HepG2 (cell line): ENCODE measurements around the gene IFT22. TPM values are rescaled to one million over a fixed set of nuclear protein-coding genes. Genes with fewer than 3 reads are reported as not detected.

ENCODE experiments used
- ARID2 ChIP-seq: sonication (generic); formaldehyde crosslinking; IDR thresholded peaks from 2 replicates; pipeline ENCODE4 v1.8.1; 2022; ENCODE audit warnings: mild to moderate bottlenecking, missing genetic modification reagents, borderline replicate concordance
- EP300 ChIP-seq, 3 experiments: sonication (generic) in 1 of 3; formaldehyde crosslinking in 1 of 3; IDR thresholded peaks; 2 replicates each; pipeline versions ENCODE4 v1.5.1 to v1.6.1; 2011 to 2020; ENCODE audit warnings: low read depth in 2 of 3, low read length in 2 of 3, borderline replicate concordance in 1 of 3, improper control_type of control experiment in 1 of 3, mild to moderate bottlenecking in 1 of 3, missing genetic modification reagents in 1 of 3, moderate library complexity in 1 of 3
- HNF4G ChIP-seq, 2 experiments: sonication (generic) in 1 of 2; formaldehyde crosslinking in 1 of 2; IDR thresholded peaks; 2 replicates each; pipeline versions ENCODE4 v1.4.0 to v1.6.1; 2011 to 2020; ENCODE audit warnings: borderline replicate concordance in 2 of 2, low read depth in 2 of 2, mild to moderate bottlenecking in 2 of 2, low read length in 1 of 2, missing genetic modification reagents in 1 of 2, moderate library complexity in 1 of 2
- HNRNPL ChIP-seq: fragments of 200-400 bp; formaldehyde crosslinking; IDR thresholded peaks from 2 replicates; pipeline ENCODE4 v1.6.1; 2017; ENCODE audit warnings: mild to moderate bottlenecking, low read depth, low read length
- MEIS2 ChIP-seq: sonication (generic); formaldehyde crosslinking; IDR thresholded peaks from 2 replicates; pipeline ENCODE4 v1.9.0; 2021; ENCODE audit warnings: mild to moderate bottlenecking, missing genetic modification reagents
- NFKB2 ChIP-seq: sonication (generic); formaldehyde crosslinking; IDR thresholded peaks from 2 replicates; pipeline ENCODE4 v1.4.0; 2020; ENCODE audit warnings: missing genetic modification reagents, borderline replicate concordance
- PHF8 ChIP-seq: sonication (generic); formaldehyde crosslinking; IDR thresholded peaks from 2 replicates; pipeline ENCODE4 v1.5.0; 2020; ENCODE audit warnings: missing genetic modification reagents
- POLR2AphosphoS2 ChIP-seq: IDR thresholded peaks from 2 replicates; pipeline ENCODE4 v1.6.1; 2011; ENCODE audit warnings: low read depth, low read length, improper control_type of control experiment
- ZFP1 ChIP-seq: IDR thresholded peaks from 2 replicates; pipeline ENCODE4 v1.6.1; 2016
- ZNF224 ChIP-seq: sonication (generic); formaldehyde crosslinking; IDR thresholded peaks from 2 replicates; pipeline ENCODE4 v1.5.0; 2020; ENCODE audit warnings: mild to moderate bottlenecking, missing genetic modification reagents
- ZNF557 ChIP-seq: sonication (generic); formaldehyde crosslinking; IDR thresholded peaks from 2 replicates; pipeline ENCODE4 v1.4.0; 2020; ENCODE audit warnings: missing genetic modification reagents
- ZNF605 ChIP-seq: sonication (generic); formaldehyde crosslinking; IDR thresholded peaks from 2 replicates; pipeline ENCODE4 v1.8.0; 2022; ENCODE audit warnings: mild to moderate bottlenecking, missing genetic modification reagents
- ZNF816 ChIP-seq: sonication (generic); formaldehyde crosslinking; IDR thresholded peaks from 2 replicates; pipeline ENCODE4 v1.8.0; 2022; ENCODE audit warnings: missing genetic modification reagents, mild to moderate bottlenecking, borderline replicate concordance
- polyA plus RNA-seq, 8 experiments: library from polyadenylated mRNA; depleted of rRNA in 3 of 8; stranded (reverse) in 7 of 8; unstranded in 1 of 8; fragments of >200 nt; fragmentation: Illumina TruSeq in 4 of 8; extraction: Trizol in 4 of 8; gene quantifications; 2 replicates each; pipeline versions ENCODE4 v1.2.1 to v1.2.3, GENCODE V29; 2011 to 2016; ENCODE audit warnings: low read depth in 4 of 8, missing spikeins in 1 of 8, mixed read lengths in 1 of 8; ENCODE audit not compliant: insufficient read depth in 1 of 8
- total RNA-seq, 5 experiments: library from RNA; depleted of rRNA; stranded (reverse); fragments of >200 nt; fragmentation: Illumina TruSeq; extraction: Trizol; gene quantifications; 2 replicates each; pipeline ENCODE4 v1.2.3, GENCODE V29; 2016; ENCODE audit warnings: low read depth in 1 of 5
- TF ChIP-seq, protein P1 (sequence below): sonication (generic); formaldehyde crosslinking; IDR thresholded peaks from 2 replicates; pipeline ENCODE4 v1.4.0; 2020; ENCODE audit warnings: mild to moderate bottlenecking, missing genetic modification reagents
- TF ChIP-seq, protein P2 (sequence below): sonication (generic); formaldehyde crosslinking; IDR thresholded peaks from 2 replicates; pipeline ENCODE4 v1.4.0; 2020; ENCODE audit warnings: mild to moderate bottlenecking, missing genetic modification reagents
- TF ChIP-seq, protein P3 (sequence below): sonication (generic); formaldehyde crosslinking; IDR thresholded peaks from 2 replicates; pipeline ENCODE4 v1.9.0; 2021; ENCODE audit warnings: missing genetic modification reagents, mild to moderate bottlenecking, borderline replicate concordance

Gene IFT22
- total and polyA plus RNA-seq, 2 of the 13 experiments (the other 11 are each of a cell fraction or from before 2014, with no cell fraction given), result 8.9 to 14.5 TPM

DNA sequence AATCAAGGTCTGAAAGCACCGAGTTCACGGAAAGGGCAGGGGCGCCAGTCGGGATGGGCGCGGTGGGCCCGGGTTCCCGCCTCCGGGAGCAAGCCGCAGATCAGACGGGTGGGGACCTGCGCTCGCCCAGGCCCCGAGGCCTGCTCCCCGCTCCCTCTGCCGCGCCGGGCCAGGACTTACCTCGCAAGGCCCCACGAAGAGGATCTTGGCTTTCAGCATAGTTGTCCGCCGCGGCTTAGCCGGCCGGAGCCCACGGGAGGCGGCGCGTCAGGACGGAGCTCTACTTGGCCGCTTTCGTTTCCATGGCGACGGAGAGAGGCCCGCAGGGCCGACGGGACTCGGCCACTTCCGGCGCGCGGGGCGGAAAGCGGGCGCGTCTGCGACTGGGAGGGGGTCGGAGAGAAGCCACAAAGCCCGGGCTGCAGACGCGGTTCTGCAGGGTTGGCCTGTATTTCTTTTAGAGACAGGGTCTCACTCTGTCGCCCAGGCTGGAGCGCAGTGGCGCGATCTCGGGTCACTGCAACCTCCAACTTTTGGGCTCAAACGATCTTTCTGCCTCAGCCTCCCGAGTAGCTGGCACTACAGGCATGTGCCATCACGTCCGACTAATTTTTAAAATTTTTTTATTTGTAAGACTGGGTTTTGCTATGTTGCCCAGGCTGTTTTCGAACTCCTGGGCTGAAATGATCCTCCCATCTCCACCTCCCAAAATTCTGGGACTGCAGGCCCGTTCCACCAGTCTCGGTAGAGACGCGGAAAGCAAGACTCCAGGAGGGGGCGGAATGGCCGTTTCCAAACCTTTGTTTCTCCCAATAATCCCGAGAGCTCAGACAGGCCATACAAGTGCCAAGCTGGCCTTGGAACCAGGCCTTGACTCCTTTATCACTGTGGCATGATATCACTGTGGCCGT lies at the start of gene IFT22 (continued):
- TF ChIP-seq, protein P1, sequence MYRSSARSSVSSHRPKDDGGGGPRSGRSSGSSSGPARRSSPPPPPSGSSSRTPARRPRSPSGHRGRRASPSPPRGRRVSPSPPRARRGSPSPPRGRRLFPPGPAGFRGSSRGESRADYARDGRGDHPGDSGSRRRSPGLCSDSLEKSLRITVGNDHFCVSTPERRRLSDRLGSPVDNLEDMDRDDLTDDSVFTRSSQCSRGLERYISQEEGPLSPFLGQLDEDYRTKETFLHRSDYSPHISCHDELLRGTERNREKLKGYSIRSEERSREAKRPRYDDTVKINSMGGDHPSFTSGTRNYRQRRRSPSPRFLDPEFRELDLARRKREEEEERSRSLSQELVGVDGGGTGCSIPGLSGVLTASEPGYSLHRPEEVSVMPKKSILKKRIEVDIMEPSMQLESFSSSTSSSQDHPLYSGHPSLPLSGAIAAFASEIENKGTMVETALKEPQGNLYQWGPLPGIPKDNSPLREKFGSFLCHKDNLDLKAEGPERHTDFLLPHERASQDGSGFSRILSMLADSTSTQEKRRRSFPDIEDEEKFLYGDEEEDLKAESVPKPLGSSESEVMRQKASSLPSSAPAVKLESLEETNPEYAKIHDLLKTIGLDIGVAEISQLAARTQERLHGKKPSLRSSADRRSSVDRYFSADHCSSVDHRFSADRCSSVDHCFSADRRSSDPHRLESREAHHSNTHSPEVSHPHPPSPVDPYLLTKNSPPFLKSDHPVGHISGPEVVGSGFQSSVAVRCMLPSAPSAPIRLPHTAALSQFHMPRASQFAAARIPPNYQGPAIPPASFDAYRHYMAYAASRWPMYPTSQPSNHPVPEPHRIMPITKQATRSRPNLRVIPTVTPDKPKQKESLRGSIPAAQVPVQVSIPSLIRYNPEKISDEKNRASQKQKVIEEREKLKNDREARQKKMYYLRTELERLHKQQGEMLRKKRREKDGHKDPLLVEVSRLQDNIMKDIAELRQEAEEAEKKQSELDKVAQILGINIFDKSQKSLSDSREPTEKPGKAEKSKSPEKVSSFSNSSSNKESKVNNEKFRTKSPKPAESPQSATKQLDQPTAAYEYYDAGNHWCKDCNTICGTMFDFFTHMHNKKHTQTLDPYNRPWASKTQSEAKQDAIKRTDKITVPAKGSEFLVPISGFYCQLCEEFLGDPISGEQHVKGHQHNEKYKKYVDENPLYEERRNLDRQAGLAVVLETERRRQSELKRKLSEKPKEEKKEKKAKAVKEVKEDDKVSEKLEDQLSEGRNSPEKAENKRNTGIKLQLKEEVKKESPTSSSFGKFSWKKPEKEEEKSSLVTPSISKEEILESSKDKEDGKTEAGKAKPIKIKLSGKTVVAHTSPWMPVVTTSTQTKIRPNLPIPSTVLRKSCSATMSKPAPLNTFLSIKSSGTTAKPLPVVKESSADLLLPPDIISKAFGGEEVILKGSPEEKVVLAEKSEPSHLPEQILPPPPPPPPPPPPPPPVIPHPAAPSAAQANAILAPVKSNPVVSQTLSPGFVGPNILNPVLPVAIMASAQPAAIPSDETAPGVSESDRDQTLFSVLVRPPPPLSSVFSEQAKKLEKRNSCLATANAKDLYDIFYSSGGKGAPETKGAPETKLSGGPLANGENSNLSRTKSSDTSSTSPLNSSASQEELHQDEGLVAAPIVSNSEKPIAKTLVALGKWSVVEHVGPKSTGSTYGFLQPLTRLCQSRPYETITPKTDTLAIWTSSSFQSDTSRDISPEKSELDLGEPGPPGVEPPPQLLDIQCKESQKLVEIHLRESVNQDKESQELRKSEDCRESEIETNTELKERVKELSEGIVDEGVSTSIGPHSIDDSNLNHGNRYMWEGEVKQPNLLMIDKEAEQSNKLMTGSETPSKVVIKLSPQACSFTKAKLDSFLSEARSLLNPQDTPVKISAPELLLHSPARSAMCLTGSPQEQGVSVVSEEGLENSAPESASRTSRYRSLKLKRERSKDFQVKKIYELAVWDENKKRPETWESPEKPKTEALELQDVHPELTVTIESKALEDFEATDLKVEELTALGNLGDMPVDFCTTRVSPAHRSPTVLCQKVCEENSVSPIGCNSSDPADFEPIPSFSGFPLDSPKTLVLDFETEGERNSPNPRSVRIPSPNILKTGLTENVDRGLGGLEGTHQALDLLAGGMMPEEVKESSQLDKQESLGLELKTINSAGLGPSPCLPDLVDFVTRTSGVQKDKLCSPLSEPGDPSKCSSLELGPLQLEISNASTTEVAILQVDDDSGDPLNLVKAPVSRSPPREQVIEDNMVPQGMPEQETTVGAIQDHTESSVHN (CRISPR knock-in tag), result no peak
- TF ChIP-seq MEIS2 (CRISPR knock-in tag) (peak; percentile 53; the same call in 1 of the 2 replicates), PHF8 (CRISPR knock-in tag) (peak; percentile 84), ARID2 (CRISPR knock-in tag) (no peak), ZFP1 (CRISPR knock-in tag) (no peak), ZNF224 (CRISPR knock-in tag) (no peak), EP300 (IDR thresholded peaks at IDR 0.05; ENCODE audit: low read depth in 2 of 2, low read length in 2 of 2) (no peak), EP300 (CRISPR knock-in tag; IDR thresholded peaks at IDR 0.05; ENCODE audit: borderline replicate concordance) (no peak), HNRNPL (0 out of 2 replicates have a peak, but pooled peaks have one; percentile 41), ZNF557 (CRISPR knock-in tag) (no peak), HNF4G (IDR thresholded peaks at IDR 0.05; ENCODE audit: borderline replicate concordance, low read depth, low read length) (no peak), HNF4G (CRISPR knock-in tag; IDR thresholded peaks at IDR 0.05; ENCODE audit: borderline replicate concordance, low read depth) (peak; percentile 35; the same call in 1 of the 2 replicates), POLR2AphosphoS2 (no peak), ZNF605 (CRISPR knock-in tag) (no peak), ZNF816 (CRISPR knock-in tag) (0 out of 2 replicates have a peak, but pooled peaks have one; percentile 67), NFKB2 (no peak; the same call in 1 of the 2 replicates)
- TF ChIP-seq, protein P2, sequence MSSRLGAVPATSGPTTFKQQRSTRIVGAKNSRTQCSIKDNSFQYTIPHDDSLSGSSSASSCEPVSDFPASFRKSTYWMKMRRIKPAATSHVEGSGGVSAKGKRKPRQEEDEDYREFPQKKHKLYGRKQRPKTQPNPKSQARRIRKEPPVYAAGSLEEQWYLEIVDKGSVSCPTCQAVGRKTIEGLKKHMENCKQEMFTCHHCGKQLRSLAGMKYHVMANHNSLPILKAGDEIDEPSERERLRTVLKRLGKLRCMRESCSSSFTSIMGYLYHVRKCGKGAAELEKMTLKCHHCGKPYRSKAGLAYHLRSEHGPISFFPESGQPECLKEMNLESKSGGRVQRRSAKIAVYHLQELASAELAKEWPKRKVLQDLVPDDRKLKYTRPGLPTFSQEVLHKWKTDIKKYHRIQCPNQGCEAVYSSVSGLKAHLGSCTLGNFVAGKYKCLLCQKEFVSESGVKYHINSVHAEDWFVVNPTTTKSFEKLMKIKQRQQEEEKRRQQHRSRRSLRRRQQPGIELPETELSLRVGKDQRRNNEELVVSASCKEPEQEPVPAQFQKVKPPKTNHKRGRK (CRISPR knock-in tag), result no peak
- TF ChIP-seq, protein P3, sequence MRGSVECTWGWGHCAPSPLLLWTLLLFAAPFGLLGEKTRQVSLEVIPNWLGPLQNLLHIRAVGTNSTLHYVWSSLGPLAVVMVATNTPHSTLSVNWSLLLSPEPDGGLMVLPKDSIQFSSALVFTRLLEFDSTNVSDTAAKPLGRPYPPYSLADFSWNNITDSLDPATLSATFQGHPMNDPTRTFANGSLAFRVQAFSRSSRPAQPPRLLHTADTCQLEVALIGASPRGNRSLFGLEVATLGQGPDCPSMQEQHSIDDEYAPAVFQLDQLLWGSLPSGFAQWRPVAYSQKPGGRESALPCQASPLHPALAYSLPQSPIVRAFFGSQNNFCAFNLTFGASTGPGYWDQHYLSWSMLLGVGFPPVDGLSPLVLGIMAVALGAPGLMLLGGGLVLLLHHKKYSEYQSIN (CRISPR knock-in tag), result no peak
